HepG2 (cell line): ENCODE results near the gene SLC28A1. TPM values are rescaled to one million over a fixed set of nuclear protein-coding genes. Genes with fewer than 3 reads are reported as not detected.

Experiments
- ATAC-seq: fragments of 200-7000 bp; cut with Tn5 transposase; 3 replicates; pipeline ENCODE4 v1.9.1; 2020; ENCODE audit warnings: mild to moderate bottlenecking, moderate library complexity
- BruUV-seq: library from RNA; stranded (reverse); fragments of 400-500 nt; replicated peaks from 2 replicates; lab custom pipeline; 2021; lab: Mats Ljungman, UMichigan
- CTCF ChIA-PET: fragments of 300-600 bp; formaldehyde crosslinking; extraction: SDS; loops from one replicate; lab custom pipeline; 2021; ENCODE audit warnings: low total read pairs, inconsistent platforms, low intra/inter-chr PET ratio; lab: Yijun Ruan, JAX
- POLR2A ChIA-PET: fragments of 350-600 bp; sonication (Branson Sonifier 250); formaldehyde crosslinking; loops from one replicate; lab custom pipeline; 2020; ENCODE audit warnings: antibody characterized with exemption, inconsistent platforms; lab: Yijun Ruan, JAX
- DNase-seq: peaks from one replicate; pipeline ENCODE4 v3.0.0-alpha.2; 2015; ENCODE audit warnings: low spot score
- FAIRE-seq: peaks from 3 replicates; lab custom pipeline; 2011; peaks lifted over from hg19 to GRCh38; lab: Jason Lieb, UNC
- H2AFZ ChIP-seq: one replicate; pipeline ENCODE4 v1.6.1; 2011; ENCODE audit warnings: low read length, inconsistent platforms
- H3K27ac ChIP-seq: fragments of 300-600 bp; 3 replicates; pipeline ENCODE4 v1.8.0; 2011; ENCODE audit warnings: mixed run types, mild to moderate bottlenecking, mixed read lengths, low read length, inconsistent platforms; ENCODE audit not compliant: insufficient read depth; ENCODE audit errors: extremely low read length
- H3K27me3 ChIP-seq, 2 experiments: fragments of 200-600 bp in 1 of 2; 2 replicates in 1 of 2; 3 replicates in 1 of 2; pipeline versions ENCODE4 v1.6.0 to v1.8.0; 2011; ENCODE audit warnings: low read length in 2 of 2, mild to moderate bottlenecking in 2 of 2, moderate library complexity in 2 of 2, inconsistent platforms in 1 of 2; ENCODE audit not compliant: insufficient read depth in 2 of 2, control insufficient read depth in 1 of 2
- H3K36me3 ChIP-seq, 2 experiments: fragments of 200-600 bp in 1 of 2; replicated peaks in 1 of 2; 2 replicates in 1 of 2; 3 replicates in 1 of 2; pipeline versions ENCODE4 v1.5.1 to v1.8.0; 2011; ENCODE audit warnings: low read length in 2 of 2, inconsistent platforms in 1 of 2; ENCODE audit not compliant: insufficient read depth in 2 of 2, control insufficient read depth in 1 of 2
- H3K4me1 ChIP-seq: 2 replicates; pipeline ENCODE4 v1.5.1; 2012; ENCODE audit warnings: low read length, inconsistent platforms; ENCODE audit not compliant: insufficient read depth
- H3K4me2 ChIP-seq: 2 replicates; pipeline ENCODE4 v1.6.0; 2011; ENCODE audit warnings: low read depth, low read length, inconsistent platforms
- H3K4me3 ChIP-seq, 3 experiments: fragments of 200-600 bp in 1 of 3; sonication (generic), shearing (Covaris generic) in 1 of 3; replicated peaks in 1 of 3; 2 replicates each; pipeline ENCODE4 v1.5.1; 2011 to 2016; ENCODE audit warnings: low read length in 3 of 3, inconsistent platforms in 2 of 3, low read depth in 2 of 3, mild to moderate bottlenecking in 2 of 3, control low read depth in 1 of 3, mixed read lengths in 1 of 3; ENCODE audit not compliant: insufficient read depth in 1 of 3
- H3K79me2 ChIP-seq: one replicate; pipeline ENCODE4 v1.6.1; 2011; ENCODE audit warnings: low read length, inconsistent platforms; ENCODE audit not compliant: insufficient read depth
- H3K9ac ChIP-seq: 2 replicates; pipeline ENCODE4 v1.6.0; 2011; ENCODE audit warnings: mild to moderate bottlenecking, low read depth, low read length, inconsistent platforms; ENCODE audit not compliant: insufficient read depth
- H3K9me3 ChIP-seq: 2 replicates; pipeline ENCODE4 v1.5.1; 2012; ENCODE audit warnings: mild to moderate bottlenecking, low read length
- H4K20me1 ChIP-seq: 2 replicates; pipeline ENCODE4 v1.6.0; 2011; ENCODE audit warnings: inconsistent platforms, mild to moderate bottlenecking, low read length, moderate library complexity; ENCODE audit not compliant: insufficient read depth
- ARID5B ChIP-seq: IDR thresholded peaks from 2 replicates; pipeline ENCODE4 v1.4.0; 2020; ENCODE audit warnings: mild to moderate bottlenecking, missing genetic modification reagents
- CBFB ChIP-seq: sonication (generic); formaldehyde crosslinking; IDR thresholded peaks from 2 replicates; pipeline ENCODE4 v1.4.0; 2020; ENCODE audit warnings: missing genetic modification reagents
- CEBPB ChIP-seq: IDR thresholded peaks from 2 replicates; pipeline ENCODE4 v1.6.1; 2011; ENCODE audit warnings: low read depth, low read length, improper control_type of control experiment, borderline replicate concordance
- CHD2 ChIP-seq: IDR thresholded peaks from 2 replicates; pipeline ENCODE4 v1.6.1; 2011; ENCODE audit warnings: low read depth, low read length, improper control_type of control experiment
- FOXM1 ChIP-seq: sonication (generic); formaldehyde crosslinking; IDR thresholded peaks from 2 replicates; pipeline ENCODE4 v1.5.0; 2020; ENCODE audit warnings: missing genetic modification reagents
- HIC2 ChIP-seq: sonication (generic); formaldehyde crosslinking; IDR thresholded peaks from 2 replicates; pipeline ENCODE4 v1.9.0; 2022; ENCODE audit warnings: low read depth, missing genetic modification reagents
- HMG20A ChIP-seq: IDR thresholded peaks from 2 replicates; pipeline ENCODE4 v1.6.1; 2016; ENCODE audit warnings: borderline replicate concordance
- HNRNPL ChIP-seq: fragments of 200-400 bp; formaldehyde crosslinking; IDR thresholded peaks from 2 replicates; pipeline ENCODE4 v1.6.1; 2017; ENCODE audit warnings: mild to moderate bottlenecking, low read depth, low read length
- HOXD1 ChIP-seq: sonication (generic); formaldehyde crosslinking; IDR thresholded peaks from 2 replicates; pipeline ENCODE4 v1.5.0; 2020; ENCODE audit warnings: missing genetic modification reagents
- JUN ChIP-seq: sonication (generic); formaldehyde crosslinking; IDR thresholded peaks from 2 replicates; pipeline ENCODE4 v1.4.0; 2020; ENCODE audit warnings: mild to moderate bottlenecking, missing genetic modification reagents
- LCORL ChIP-seq, 2 experiments: fragments of 450-650 bp in 1 of 2; sonication (generic) in 1 of 2; formaldehyde crosslinking in 1 of 2; IDR thresholded peaks; 2 replicates each; pipeline versions ENCODE4 v1.5.0 to v1.6.1; 2017 to 2020; ENCODE audit warnings: antibody characterized with exemption in 1 of 2, missing genetic modification reagents in 1 of 2
- MXD1 ChIP-seq: sonication (generic); formaldehyde crosslinking; IDR thresholded peaks from 2 replicates; pipeline ENCODE4 v1.4.0; 2020; ENCODE audit warnings: mild to moderate bottlenecking, missing genetic modification reagents
- SALL1 ChIP-seq: sonication (generic); formaldehyde crosslinking; IDR thresholded peaks from 2 replicates; pipeline ENCODE4 v1.8.0; 2022; ENCODE audit warnings: mild to moderate bottlenecking, missing genetic modification reagents
- SOX6 ChIP-seq, 2 experiments: fragments of 450-650 bp in 1 of 2; sonication (generic) in 1 of 2; formaldehyde crosslinking in 1 of 2; IDR thresholded peaks; 2 replicates each; pipeline versions ENCODE4 v1.4.0 to v1.6.1; 2017 to 2020; ENCODE audit warnings: antibody characterized with exemption in 1 of 2, mild to moderate bottlenecking in 1 of 2, missing genetic modification reagents in 1 of 2
- YEATS2 ChIP-seq: sonication (generic); formaldehyde crosslinking; IDR thresholded peaks from 2 replicates; pipeline ENCODE4 v1.4.0; 2020; ENCODE audit warnings: missing genetic modification reagents, borderline replicate concordance
- ZFX ChIP-seq: sonication (generic); formaldehyde crosslinking; IDR thresholded peaks from 2 replicates; pipeline ENCODE4 v1.4.0; 2020; ENCODE audit warnings: mild to moderate bottlenecking, low read depth, missing genetic modification reagents, moderate library complexity
- WGBS: methylation state at CpG from one replicate; pipeline ENCODE4 v1.1.6; 2017; ENCODE audit warnings: low lambda C conversion rate; 5-methylcytosine and 5-hydroxymethylcytosine counted together
- in situ Hi-C: cut with HindIII; loops from 2 replicates; pipeline ENCODE4 v1.10.0; 2017; ENCODE audit warnings: low pct_unique_long_range_greater_than_20kb; ENCODE audit not compliant: extremely low pct_ligation_motif_present
- intact Hi-C: fragments of 100-400 bp; cut with micrococcal nuclease; formaldehyde crosslinking; loops from one replicate; pipeline ENCODE4 v1.10.0; 2022; ENCODE audit not compliant: unreplicated experiment
- polyA plus RNA-seq, 8 experiments: library from polyadenylated mRNA; depleted of rRNA in 3 of 8; stranded (reverse) in 7 of 8; unstranded in 1 of 8; fragments of >200 nt; fragmentation: Illumina TruSeq in 4 of 8; extraction: Trizol in 4 of 8; gene quantifications; 2 replicates each; pipeline versions ENCODE4 v1.2.1 to v1.2.3, GENCODE V29; 2011 to 2016; ENCODE audit warnings: low read depth in 4 of 8, missing spikeins in 1 of 8, mixed read lengths in 1 of 8; ENCODE audit not compliant: insufficient read depth in 1 of 8
- total RNA-seq, 5 experiments: library from RNA; depleted of rRNA; stranded (reverse); fragments of >200 nt; fragmentation: Illumina TruSeq; extraction: Trizol; gene quantifications; 2 replicates each; pipeline ENCODE4 v1.2.3, GENCODE V29; 2016; ENCODE audit warnings: low read depth in 1 of 5

The SLC28A1 gene
- total and polyA plus RNA-seq, 2 of the 13 experiments (the other 11 are each of a cell fraction or from before 2014, with no cell fraction given) = 0.31 to 5.8 TPM

- TF ChIP-seq MXD1 (CRISPR knock-in tag) = peak; percentile 33; the same call in 1 of the 2 replicates
- TF ChIP-seq HOXD1 (CRISPR knock-in tag) = no peak
Observed at GRCh38 chr15:84840255-84840654, 44.2 kb upstream of the SLC28A1 start (continued).

- intact Hi-C loops = no loop called here
- ChIA-PET CTCF (no interaction called here), POLR2A (no interaction called here)
- no TSS peak for BruUV-seq
- Histone ChIP-seq H3K4me1 (peaks cover 54% of the 10 kb centered on the region), H3K4me3 (peak overlapping the region in 1 of 3 experiments; percentile 1; a peak in 1 of 6 replicates), H3K9me3 (no peaks in the 10 kb centered on the region), H3K36me3 (no peaks in the 10 kb centered on the region), H3K27me3 (peaks cover 0 to 13% of the 10 kb centered on the region in 2 experiments; a peak in 3 of 5 replicates), H4K20me1 (no peaks in the 10 kb centered on the region), H3K4me2 (peak overlapping the region; percentile 36), H3K9ac (peak overlapping the region; percentile 2; the same call in 1 of the 2 replicates), H2AFZ (no peak overlapping the region), H3K79me2 (no peaks in the 10 kb centered on the region), H3K27ac (no peak overlapping the region)
- FAIRE-seq (no peak), DNase-seq (peak; percentile 51), ATAC-seq (peak; percentile 69)
- in situ Hi-C loops = loop anchor here (25.0 kb wide), 1 partner anchor 321 kb away; no protein-coding TSS in a partner anchor
- WGBS = 26% methylated on average over 11 of the region's 12 CpGs
- 0 out of 2 replicates have a peak, but pooled peaks have one; percentile 19 for TF ChIP-seq YEATS2 (CRISPR knock-in tag)
- TF ChIP-seq FOXM1 (CRISPR knock-in tag) = no peak
- peak; percentile 94 for TF ChIP-seq HIC2
- no peak for TF ChIP-seq LCORL (IDR thresholded peaks at IDR 0.05)
- 0 out of 2 replicates have a peak, but pooled peaks have one; percentile 24 for TF ChIP-seq LCORL (CRISPR knock-in tag; IDR thresholded peaks at IDR 0.05)
- TF ChIP-seq CBFB (CRISPR knock-in tag) = no peak
- 0 out of 2 replicates have a peak, but pooled peaks have one; percentile 17 for TF ChIP-seq ZFX (CRISPR knock-in tag)
- TF ChIP-seq SOX6 (IDR thresholded peaks at IDR 0.05) = no peak
- 0 out of 2 replicates have a peak, but pooled peaks have one; percentile 22 for TF ChIP-seq SOX6 (CRISPR knock-in tag; IDR thresholded peaks at IDR 0.05)
- 0 out of 2 replicates have a peak, but pooled peaks have one; percentile 13 for TF ChIP-seq ARID5B (CRISPR knock-in tag)
- TF ChIP-seq CHD2 = peak; percentile 20; the same call in 1 of the 2 replicates
- TF ChIP-seq HMG20A (CRISPR knock-in tag) = 0 out of 2 replicates have a peak, but pooled peaks have one; percentile 18
- TF ChIP-seq CEBPB = peak; percentile 69; the same call in 1 of the 2 replicates
- no peak for TF ChIP-seq JUN (CRISPR knock-in tag)
- TF ChIP-seq SALL1 (CRISPR knock-in tag) = peak; percentile 11; the same call in 1 of the 2 replicates
- TF ChIP-seq HNRNPL = peak; percentile 90
Observed at GRCh38 chr15:84840741-84841429, 43.6 kb upstream of the SLC28A1 start.
